Breast epithelium (tissue), 4 donors: ENCODE measurements around the gene ZNF397. TPM values are rescaled to one million over a fixed set of nuclear protein-coding genes. Genes with fewer than 3 reads are reported as not detected.
A peak's percentile ranks its signal among the peaks of the same experiment; 100 is the strongest.

Experiments used
- DNase-seq, 2 donors: peaks; one replicate each; pipeline ENCODE4 v3.0.0-alpha.2; 2019; ENCODE audit warnings: low spot score in 2 of 2
- H3K27ac ChIP-seq, 2 donors: fragments of 200-600 bp; sonication (generic) in 1 of 2; one replicate each; pipeline ENCODE4 v1.5.1; 2016 to 2019; ENCODE audit warnings: mild to moderate bottlenecking in 1 of 2
- H3K27me3 ChIP-seq, 2 donors: fragments of 200-600 bp; sonication (generic) in 1 of 2; one replicate each; pipeline versions ENCODE4 v1.5.1 to v1.6.0; 2017 to 2019; ENCODE audit warnings: control low read depth in 1 of 2, mild to moderate bottlenecking in 1 of 2
- H3K36me3 ChIP-seq: fragments of 200-600 bp; one replicate; pipeline ENCODE4 v1.5.1; 2019
- H3K4me1 ChIP-seq, 2 donors: fragments of 200-600 bp; sonication (generic); one replicate each; pipeline ENCODE4 v1.5.1; 2016 to 2019; ENCODE audit warnings: control low read depth in 1 of 2
- H3K4me3 ChIP-seq, 3 donors: fragments of 200-600 bp; sonication (generic); 1 replicate in 2 of 3; 2 replicates in 1 of 3; pipeline ENCODE4 v1.5.1; 2016 to 2019; ENCODE audit warnings: mild to moderate bottlenecking in 3 of 3, moderate library complexity in 2 of 3
- H3K9me3 ChIP-seq, 2 donors: fragments of 200-600 bp; sonication (generic) in 1 of 2; one replicate each; pipeline ENCODE4 v1.5.1; 2016 to 2019; ENCODE audit warnings: control low read depth in 1 of 2
- CTCF ChIP-seq, 3 donors: fragments of 450-650 bp; IDR thresholded peaks; one replicate each; pipeline ENCODE4 v1.5.1; 2016 to 2017; ENCODE audit warnings: antibody characterized with exemption in 3 of 3, mild to moderate bottlenecking in 3 of 3, moderate library complexity in 3 of 3
- POLR2A ChIP-seq: fragments of 450-650 bp; IDR thresholded peaks from one replicate; pipeline ENCODE4 v1.6.1; 2016; ENCODE audit warnings: antibody characterized with exemption, mild to moderate bottlenecking, moderate library complexity
- POLR2AphosphoS5 ChIP-seq, 3 donors: sonication (generic); formaldehyde crosslinking; IDR thresholded peaks; one replicate each; pipeline ENCODE4 v1.6.1; 2017; ENCODE audit warnings: antibody characterized with exemption in 3 of 3
- intact Hi-C: fragments of 100-400 bp; cut with DNase I; formaldehyde crosslinking; loops from one replicate; pipeline ENCODE4 v1.15.1; 2023; ENCODE audit warnings: low total_unique reads
- total RNA-seq, 3 donors: library from RNA; depleted of rRNA; stranded (reverse); fragments of >200 nt; gene quantifications; one replicate each; pipeline ENCODE4 v1.1.0, GENCODE V29; 2016

The ZNF397 gene
- total RNA-seq, 3 donors from 2014 or later, result 27.2 to 44.5 (median 38.0) TPM

- H3K9me3 ChIP-seq, result no peaks in the 10 kb centered on the region
- H3K27ac ChIP-seq, result no peak overlapping the region
- no peak overlapping the region for H3K4me3 ChIP-seq
- DNase-seq, result no peak
- H3K4me1 ChIP-seq, result no peaks in the 10 kb centered on the region
- intact Hi-C loops, result no loop called here
- no peak for TF ChIP-seq POLR2A
- no peak for TF ChIP-seq POLR2AphosphoS5 (IDR thresholded peaks at IDR 0.05)
- TF ChIP-seq CTCF (IDR thresholded peaks at IDR 0.05), result no peak
- H3K36me3 ChIP-seq, result no peaks in the 10 kb centered on the region
- H3K27me3 ChIP-seq, result no peaks in the 10 kb centered on the region
Observed at GRCh38 chr18:35282353-35282752, 41.5 kb downstream of the ZNF397 start.

GRCh38 chr18:35283923-35284794, 43.3 kb downstream of the ZNF397 start:
- TF ChIP-seq POLR2AphosphoS5 (IDR thresholded peaks at IDR 0.05) (no peak), POLR2A (no peak), CTCF (IDR thresholded peaks at IDR 0.05) (no peak)
- H3K4me1 ChIP-seq, result no peaks in the 10 kb centered on the region
- no peak for DNase-seq
- no peak overlapping the region for H3K4me3 ChIP-seq
- no peak overlapping the region for H3K27ac ChIP-seq
- H3K36me3 ChIP-seq, result no peaks in the 10 kb centered on the region
- no peaks in the 10 kb centered on the region for H3K27me3 ChIP-seq
- intact Hi-C loops, result no loop called here
- H3K9me3 ChIP-seq, result no peaks in the 10 kb centered on the region

GRCh38 chr18:35284841-35285240, 44.0 kb downstream of the ZNF397 start:
- intact Hi-C loops, result no loop called here
- H3K36me3 ChIP-seq, result no peaks in the 10 kb centered on the region
- no peak for DNase-seq
- H3K9me3 ChIP-seq, result no peaks in the 10 kb centered on the region
- no peak for TF ChIP-seq POLR2AphosphoS5 (IDR thresholded peaks at IDR 0.05)
- TF ChIP-seq POLR2A, result no peak
- TF ChIP-seq CTCF (IDR thresholded peaks at IDR 0.05), result no peak
- no peaks in the 10 kb centered on the region for H3K4me1 ChIP-seq
- no peaks in the 10 kb centered on the region for H3K27me3 ChIP-seq
- H3K4me3 ChIP-seq, result no peak overlapping the region
- H3K27ac ChIP-seq, result no peak overlapping the region

GRCh38 chr18:35289293-35289692, 48.5 kb downstream of the ZNF397 start:
- Histone ChIP-seq H3K36me3 (no peaks in the 10 kb centered on the region), H3K4me1 (no peaks in the 10 kb centered on the region), H3K27ac (peak overlapping the region; percentile 94 to 95), H3K4me3 (peak overlapping the region; percentile 60 to 98 (median 79)), H3K9me3 (no peaks in the 10 kb centered on the region), H3K27me3 (no peaks in the 10 kb centered on the region)
- intact Hi-C loops, result no loop called here
- no peak for DNase-seq
- TF ChIP-seq CTCF (IDR thresholded peaks at IDR 0.05) (no peak), POLR2AphosphoS5 (IDR thresholded peaks at IDR 0.05) (no peak)

- Histone ChIP-seq H3K27ac (peak overlapping the region; percentile 94 to 95), H3K27me3 (no peaks in the 10 kb centered on the region), H3K9me3 (no peaks in the 10 kb centered on the region), H3K4me3 (peak overlapping the region; percentile 60 to 98 (median 79)), H3K4me1 (no peaks in the 10 kb centered on the region), H3K36me3 (no peaks in the 10 kb centered on the region)
- DNase-seq, result peak in 1 of 2 donors; percentile 37
- intact Hi-C loops, result no loop called here
- TF ChIP-seq POLR2A (no peak), CTCF (IDR thresholded peaks at IDR 0.05) (no peak), POLR2AphosphoS5 (IDR thresholded peaks at IDR 0.05) (no peak)
Observed at GRCh38 chr18:35289727-35290093, 48.9 kb downstream of the ZNF397 start.
